HG02840 (cell line): ENCODE measurements around the gene FKBP4.
A peak's percentile ranks its signal among the peaks of the same experiment; 100 is the strongest.

Source experiments
- ATAC-seq: cut with Tn5 transposase; IDR thresholded peaks from one replicate; pipeline ENCODE4 v1.9.1; 2021; ENCODE audit warnings: mild to moderate bottlenecking, moderate library complexity, moderate number of reproducible peaks; ENCODE audit not compliant: unreplicated experiment, low FRiP score

The FKBP4 gene

DNA sequence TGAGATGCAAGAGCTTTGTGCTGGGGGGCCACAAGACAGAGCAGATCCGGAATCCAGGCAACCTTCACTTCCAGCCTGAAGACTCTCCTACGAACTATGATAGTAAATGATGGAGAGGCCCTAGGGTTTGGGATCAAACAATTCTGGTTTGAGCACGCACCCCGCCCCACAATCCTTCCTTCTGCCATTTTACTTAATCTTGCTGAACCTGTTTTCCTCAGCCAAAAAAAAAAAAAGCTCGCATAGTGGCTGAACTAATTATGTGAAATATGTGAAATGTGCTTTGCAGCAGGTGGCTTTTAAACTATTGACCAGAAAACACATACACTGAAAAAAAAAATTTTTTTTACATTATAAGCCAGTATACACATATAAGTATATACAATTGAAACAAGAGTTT is 17.0 kb downstream of the FKBP4 start:
- ATAC-seq, result no peak

DNA sequence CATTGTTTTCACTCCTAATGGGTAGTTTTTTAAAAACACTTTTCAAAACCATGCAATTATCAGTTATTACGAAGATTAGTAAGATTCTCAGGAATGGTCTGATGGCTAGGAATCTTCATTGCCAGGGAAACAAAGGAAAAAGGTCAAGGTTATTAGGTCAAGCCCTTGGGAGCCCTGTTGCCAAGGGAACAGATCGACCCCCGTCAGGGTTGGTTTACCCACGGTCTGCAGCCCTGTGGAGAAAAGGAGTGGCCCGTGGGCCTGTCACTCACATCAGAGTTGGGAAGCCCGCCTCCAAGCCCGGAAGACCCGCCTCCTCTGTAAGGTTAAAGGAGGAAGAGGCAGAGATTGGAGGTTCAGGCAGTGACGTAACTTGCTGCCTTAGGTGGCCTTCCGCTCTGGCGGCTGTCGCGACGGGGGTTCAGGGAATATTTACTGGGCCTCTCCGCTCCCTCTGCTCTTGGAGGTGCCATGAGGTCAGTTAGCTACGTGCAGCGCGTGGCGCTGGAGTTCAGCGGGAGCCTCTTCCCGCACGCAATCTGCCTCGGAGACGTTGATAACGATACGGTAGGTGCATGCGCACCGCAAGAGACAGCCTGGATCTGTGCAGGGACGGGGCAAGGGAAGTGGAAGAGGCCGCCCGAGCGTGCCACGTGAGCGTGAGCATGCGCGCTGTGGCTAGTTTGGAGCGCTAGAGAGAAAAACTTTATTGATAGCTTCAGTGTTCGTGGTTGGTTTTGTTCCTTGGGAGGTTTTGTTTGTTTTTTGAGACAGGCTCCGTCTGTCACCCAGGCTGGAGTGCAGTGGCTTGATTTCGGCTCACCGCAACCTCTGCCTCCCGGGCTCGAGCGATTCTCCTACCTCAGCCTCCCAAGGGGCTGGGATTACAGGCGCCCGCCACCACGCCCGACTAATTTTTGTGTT is 17.8 kb downstream of the FKBP4 start, which contains the start of gene ITFG2:
Gene ITFG2, plus strand, starts transcription at position 379 of the 924 bp plus-strand sequence. Its CDS starts 93 bp downstream, at position 472.
- peak; percentile 94 for ATAC-seq

DNA sequence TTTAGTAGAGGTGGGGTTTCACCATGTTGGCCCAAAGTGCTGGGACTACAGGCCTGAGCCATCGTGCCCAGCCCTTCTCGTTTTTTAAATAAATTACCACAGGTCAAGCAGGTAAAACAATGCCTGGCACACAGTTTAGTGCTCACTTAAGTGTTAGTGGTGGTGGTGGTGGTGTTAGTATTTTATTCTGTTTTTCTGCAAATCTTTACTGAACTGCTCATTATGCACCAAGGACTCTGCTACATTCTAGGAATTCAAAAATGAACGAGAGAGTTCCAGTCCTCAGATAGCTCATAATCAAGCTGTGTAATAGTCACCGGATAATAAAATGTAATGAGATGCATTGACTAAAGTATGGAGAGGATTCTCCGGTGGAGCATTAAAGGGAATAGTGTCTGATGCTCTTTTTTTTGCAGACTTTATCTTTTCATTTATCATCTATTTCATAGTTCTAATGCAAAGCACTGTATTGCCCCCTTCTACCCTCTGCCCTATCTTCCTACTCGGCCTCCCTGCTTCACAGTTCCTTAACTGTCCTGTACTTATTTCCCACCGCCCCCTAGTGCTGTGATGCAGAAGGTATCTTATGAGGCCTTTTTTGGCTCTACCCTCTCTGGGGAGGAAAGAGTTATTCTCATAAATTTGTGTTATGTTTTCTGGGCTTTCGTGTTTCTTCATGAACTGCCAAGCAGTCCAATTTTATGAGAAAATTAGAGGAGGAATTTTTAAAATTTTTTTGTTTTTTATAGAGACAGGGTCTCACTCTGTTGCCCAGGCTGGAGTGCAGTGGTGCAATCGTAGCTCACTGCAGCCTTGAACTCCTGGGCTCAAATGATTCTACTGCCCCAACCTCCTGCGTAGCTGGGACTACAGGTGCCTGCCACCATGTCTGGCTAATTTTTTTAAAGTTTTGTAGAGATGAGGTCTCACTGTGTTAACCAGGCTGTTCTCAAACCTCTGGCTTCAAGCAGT is 18.7 kb downstream of the FKBP4 start:
- no peak for ATAC-seq

DNA sequence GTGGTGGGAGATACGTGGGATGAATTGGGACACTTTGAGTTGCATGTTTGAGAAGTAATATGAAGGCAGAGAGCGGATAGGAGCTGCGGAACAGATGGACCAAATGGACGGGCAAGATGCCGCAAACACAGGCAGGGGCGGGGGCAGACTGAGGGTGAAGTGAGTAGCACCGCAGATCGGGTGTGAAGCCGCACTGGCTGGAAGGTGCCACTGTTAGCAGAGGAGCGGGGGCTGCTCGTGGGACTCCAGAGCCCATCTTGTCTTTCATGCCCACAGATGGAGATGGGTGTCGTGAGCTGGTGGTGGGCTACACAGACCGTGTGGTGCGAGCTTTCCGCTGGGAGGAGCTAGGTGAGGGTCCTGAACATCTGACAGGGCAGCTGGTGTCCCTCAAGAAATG is 25.0 kb downstream of the FKBP4 start:
- no peak for ATAC-seq

DNA sequence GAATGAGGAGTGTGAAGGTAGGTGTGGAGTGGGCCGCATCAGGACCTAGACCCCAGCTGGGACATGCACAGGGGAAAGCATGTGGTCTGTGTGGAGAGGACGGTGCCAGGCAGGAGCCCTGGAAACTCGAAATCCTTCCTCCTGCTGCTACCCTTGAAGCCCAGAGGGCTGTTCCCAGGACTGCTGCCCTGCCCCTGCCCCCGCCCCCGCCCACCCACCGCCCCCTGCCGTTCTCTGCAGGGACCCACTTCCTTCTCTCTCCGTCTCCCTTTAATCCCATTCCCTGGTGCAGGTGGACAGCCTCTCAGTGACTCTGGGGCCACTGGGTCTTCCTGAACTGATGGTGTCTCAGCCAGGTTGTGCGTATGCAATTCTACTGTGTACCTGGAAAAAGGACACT is 25.7 kb downstream of the FKBP4 start:
- ATAC-seq, result no peak

DNA sequence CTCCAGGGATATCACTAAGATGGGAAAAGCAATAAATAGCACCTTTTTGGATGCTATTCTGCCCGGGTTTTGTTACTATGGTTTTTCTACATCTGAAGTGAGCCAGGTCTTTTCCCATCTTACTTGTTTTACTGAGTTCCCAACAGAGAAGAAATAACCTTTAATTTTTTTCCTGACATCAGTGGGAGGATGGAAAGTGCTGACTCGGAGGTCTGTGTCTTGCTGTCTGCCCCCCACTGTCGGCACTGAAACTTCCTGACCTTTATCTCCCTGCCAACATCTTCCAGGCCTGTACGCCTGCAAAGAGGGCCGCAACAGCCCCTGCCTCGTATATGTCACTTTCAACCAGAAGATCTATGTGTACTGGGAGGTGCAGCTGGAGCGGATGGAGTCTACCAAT is 28.7 kb downstream of the FKBP4 start:
- no peak for ATAC-seq

DNA sequence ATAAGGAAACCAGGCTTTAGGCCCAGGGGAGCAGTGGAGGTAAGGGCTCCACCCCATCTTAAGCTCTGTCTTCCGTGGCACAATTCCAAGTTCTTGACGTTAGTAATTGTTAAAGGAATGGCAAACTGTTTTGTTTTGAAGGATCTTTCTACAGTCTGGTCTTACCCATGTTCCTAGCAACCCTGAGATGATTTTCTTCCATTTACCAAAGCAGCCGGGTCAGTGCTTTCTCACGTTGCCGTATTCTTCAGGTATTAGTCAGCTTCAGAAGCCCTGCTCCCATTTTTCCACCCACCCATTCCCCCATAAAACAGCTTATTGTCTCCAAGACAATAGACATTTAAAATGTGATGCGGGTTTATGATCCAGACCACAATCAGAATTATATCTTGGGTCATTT is 29.8 kb downstream of the FKBP4 start:
- ATAC-seq, result no peak

DNA sequence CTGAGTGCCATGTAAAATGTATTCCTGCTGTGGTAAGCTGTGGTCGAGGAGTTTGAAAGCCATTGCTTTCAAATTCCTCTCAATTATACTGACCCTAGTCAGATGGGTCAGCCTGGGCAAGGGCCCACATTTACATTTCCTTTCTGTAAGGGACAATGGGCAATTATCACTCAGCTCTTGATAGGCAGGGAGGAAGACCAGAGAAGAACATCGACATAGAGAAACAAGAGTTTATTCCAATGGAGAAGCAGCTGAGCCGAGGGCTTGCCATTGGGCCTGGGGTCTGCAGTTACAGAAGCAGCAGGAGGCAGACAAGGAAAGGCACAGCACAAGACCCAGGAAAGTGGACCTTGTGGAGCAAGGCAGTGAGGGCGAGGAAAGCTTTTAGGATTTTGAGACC is 30.4 kb downstream of the FKBP4 start:
- ATAC-seq, result no peak

DNA sequence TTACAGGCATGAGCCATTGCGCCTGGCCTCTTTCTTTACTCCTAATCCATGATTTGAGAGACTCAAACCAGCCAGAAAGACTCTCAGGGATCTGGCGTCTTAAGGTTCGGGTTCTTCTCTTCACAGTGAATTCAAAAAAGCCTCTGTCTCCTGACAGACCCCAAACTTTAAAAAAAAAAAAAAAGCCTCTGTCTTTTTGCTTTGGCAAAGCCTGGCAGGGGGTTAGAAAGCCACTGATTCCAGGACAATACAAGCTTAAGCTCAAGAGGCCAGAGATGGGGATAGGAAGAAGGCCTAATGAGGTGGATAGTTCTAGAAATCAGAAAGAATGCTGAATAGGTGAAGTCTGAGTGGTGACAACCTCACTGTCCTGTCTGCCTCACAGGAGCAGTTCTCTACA is 31.3 kb downstream of the FKBP4 start:
- ATAC-seq, result no peak

DNA sequence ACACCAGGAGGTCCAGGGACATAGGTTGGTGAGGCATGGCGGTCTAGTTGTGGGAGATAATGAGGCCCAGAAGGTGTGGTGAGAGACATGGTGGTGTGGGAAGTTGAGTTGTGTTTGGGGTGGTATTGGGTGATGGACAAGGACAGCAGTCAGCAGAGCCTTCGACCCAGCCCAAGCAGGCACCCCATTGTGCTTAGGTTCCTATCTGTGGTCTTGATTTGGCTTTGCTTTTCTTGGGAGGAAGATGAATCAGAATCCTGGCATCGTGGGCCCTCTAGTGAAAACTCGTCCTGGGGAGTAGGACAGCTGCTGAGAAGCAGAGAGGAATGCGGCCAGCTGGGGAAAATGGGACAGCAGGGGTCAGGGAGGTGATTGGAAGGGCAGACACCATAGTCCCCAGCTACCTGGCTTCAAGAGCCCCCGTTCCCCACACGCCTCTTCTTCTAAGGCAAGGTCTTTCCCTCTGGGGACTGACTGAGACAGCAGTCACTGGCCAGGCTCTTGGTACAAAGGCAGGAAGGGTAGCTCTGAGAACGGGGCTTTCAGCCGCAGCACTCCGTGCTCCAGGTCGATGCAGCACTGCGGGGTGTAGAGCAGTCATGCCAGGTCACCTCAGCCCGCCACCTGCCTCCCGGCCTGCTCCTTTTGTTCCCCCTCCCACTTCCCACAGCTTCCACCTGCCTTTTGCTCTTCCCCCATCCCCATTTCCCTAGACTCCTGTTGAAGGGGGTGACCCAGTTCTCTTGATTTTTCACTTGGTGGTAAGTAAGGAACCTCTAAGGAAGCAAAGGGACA is 32.1 kb downstream of the FKBP4 start:
- no peak for ATAC-seq

DNA sequence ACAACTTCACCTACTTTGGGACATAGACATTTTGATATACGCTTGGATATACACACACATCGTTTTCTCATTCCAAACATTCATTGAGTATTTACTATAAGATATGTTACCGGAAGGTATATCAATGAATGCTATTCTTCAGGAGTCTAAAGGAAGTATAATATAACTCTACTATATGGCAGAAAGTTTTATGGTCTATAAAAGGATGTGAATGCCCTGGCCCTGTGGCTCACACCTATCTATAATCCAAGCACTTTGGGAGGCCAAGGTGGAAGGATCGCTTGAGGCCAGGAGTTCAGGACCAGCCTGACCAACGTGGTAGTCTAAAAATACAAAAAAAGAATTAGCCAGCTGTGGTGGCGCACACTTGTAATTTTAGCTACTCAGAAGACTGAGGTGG is 34.5 kb downstream of the FKBP4 start:
- no peak for ATAC-seq

DNA sequence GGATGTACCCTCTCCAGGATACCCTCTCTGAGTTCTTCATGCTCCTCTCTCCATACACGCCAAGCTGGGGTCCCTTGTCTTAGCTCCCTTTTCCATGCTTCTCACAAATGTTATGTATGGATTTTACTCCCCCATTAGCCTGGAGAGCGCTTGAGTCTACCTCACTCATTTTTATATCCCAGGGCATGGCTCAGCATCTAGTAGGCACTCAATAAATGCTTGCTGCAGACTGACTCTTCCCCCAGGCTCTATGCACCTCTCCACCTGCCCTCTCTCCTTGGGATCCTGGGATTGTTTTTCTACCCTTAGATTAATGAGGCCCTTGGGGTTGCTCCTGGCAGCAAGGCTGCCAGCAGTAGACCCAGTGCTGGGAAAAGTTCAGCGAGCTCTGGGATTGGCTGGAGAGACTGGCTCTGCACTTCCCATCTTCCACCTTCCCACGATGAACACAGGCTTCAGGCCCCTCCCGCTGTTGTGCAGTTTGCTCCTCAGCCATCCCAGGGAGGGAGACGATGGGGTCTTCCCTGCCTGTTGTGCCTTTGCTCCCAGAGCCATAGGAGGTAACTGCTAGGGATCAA is 37.9 kb downstream of the FKBP4 start:
- no peak for ATAC-seq

DNA sequence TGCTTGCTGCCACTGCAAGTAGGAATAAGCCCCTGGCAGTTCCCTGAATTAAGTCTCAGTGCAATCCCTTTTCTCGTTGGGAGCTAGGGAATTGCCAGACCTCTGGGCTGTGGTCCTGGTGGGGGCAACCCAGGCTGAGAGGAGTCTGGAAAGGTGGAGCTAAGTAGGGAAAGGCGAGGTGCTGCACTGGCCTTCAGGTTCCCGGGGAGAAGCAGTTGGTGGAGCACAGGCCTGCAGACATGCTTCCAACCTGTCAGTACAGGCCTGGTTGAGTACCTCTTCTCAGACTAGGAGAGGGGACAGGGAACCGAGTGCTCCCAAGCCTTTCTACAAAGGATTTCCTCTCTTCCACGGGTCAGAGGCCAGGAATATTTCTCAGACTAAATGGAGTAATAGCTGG is 38.6 kb downstream of the FKBP4 start:
- no peak for ATAC-seq

DNA sequence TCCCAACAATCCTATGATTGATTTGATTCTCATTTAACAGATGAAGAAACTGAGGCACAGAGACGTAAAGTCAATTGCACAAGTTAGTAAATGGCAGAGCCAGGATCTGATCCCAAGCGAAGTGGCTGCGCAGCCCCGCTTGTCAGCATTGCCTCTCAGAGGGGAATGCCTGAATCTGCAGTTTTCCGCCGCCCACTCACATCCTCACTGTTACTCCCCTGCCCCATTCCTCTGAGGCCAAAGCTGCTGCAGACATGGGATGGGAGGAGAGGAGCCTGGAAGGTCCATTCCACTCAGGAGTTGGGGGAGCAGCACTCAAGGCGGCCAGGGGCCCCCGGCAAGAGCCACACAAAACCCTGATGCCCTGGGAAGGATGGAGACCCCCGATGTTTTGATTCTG is 39.0 kb downstream of the FKBP4 start:
- ATAC-seq, result no peak

DNA sequence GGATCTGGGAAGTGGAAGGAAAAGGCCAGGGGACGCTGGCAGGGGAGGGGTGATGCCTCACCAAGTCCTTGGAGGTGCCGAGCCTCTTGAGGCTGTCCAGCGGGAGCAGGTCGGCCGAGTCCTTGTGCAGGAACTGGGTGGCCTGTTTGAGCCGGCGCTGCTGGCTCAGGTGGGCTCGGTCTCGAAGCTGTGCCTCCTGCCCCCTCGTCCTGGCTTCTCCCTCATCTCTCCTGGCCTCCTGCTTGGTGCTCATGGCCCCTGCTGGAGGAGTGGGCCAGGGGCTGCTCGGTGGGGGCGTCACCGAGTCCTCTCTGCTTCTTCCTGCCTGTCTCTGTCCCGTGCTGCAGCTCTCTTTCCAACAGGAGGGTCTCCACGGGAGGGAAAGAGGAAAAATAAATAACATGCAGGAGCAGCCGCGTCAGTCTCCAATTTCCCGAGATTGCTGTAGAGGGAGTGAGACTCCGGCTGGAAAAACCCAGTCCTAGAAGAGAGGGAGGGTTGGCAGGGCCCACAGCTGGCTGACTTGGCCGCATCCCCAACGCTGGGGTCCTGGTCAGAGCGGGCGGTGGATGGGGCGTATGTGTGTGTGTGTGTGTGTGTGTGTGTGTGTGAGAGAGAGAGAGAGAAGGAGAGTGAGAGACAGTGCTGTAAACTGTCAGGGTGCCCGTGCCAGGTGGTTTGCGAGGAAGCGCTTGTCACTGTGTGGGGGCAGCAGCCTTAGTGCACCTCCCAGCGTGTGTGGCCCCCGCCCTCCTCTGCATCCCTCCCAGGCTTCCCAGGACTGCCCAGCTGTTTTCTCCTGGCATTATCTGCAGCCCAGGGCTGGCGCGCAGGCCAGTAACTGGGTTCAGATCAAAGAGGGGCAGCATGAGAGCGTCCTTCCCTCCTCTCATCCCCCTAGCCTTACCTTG is 40.1 kb downstream of the FKBP4 start, which contains the start of gene NRIP2:
Gene NRIP2, minus strand, starts transcription at position 455 of the 911 bp plus-strand sequence. Its CDS starts 52 bp downstream, at position 403.
- no peak for ATAC-seq

DNA sequence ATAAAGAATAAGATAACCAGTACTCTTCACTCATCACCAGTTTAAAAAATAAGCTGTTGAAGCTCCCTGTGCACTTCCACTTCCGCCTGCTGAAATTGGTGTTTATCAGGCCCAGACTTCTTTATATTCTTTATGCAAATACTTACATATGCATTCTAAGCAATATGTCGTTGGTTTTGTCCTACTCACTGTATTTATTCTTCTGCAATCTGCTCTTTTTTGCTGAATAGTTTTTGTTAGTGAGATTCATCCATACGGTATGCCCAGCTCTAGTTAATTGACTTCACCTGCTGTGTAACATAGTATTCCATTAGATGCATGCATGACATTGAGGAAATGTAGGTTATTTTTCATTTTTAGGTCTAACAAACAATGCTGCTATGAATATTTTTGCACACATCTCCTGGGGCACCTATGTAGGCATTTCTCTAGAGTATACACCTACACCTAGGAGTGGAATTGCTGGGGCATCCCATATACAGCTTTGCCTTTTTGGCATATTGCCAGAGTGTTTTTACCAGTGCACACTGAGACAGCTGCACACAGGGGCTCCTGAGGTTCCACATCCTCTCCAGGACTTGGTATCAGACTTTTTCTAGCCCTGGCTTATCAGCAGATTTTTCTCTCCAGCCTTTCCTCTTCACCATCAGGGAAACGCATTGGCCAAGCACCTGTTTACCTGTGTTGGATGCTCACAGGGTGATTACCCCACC is 41.1 kb downstream of the FKBP4 start:
- no peak for ATAC-seq

DNA sequence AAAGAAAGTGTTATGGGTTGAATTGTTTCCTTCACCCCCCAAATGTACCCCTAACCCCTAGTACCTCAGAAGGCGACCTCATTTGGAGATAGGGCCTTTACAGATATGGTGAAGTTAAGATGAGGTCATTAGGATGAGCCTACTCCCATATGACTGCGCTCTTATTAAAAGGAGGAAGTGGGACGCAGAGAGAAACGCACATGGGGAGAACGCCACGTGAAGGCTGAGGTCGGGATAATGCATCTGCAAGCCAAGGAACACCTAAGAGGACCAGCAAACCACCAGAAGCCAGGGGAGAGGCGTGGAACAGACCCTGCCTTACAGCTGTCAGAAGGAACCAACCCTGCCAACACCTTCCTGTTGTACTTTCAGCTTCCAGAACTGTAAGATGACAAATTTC is 41.8 kb downstream of the FKBP4 start:
- ATAC-seq, result no peak

DNA sequence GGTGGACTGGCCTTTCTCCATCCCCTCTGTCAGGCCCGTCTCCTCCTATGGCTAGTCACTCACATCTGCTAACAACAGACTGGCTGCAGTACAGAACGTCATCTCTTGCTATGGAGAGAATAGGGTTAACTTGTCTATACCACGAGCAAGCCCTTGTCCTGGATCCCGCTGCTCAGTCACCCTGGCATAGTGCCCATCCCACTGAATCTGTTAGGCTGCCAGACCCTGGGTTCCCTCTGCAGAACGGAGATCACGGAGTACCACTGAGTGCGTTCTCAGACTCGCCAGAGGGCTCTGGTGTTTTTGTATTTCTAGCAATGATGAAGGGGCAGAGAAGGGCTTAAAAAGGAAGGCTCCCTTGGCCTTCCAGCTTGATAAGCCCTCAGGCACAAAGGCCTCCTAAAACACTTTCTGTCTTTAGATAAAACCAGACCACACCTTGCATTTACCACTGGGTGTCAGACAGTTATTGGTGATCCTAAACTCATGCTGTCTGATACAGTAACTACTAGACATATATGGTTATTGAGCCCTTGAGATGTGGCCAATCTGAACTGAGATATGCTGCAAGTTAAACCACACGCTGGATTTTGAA is 46.4 kb downstream of the FKBP4 start:
- ATAC-seq, result no peak
